ENCODE results near the gene UGT1A8. TPM values are rescaled to one million over a fixed set of nuclear protein-coding genes. Genes with fewer than 3 reads are reported as not detected.

Gene UGT1A8
- total and polyA plus RNA-seq, 2 of the 4 experiments (the other 2 are of a cell fraction): not detected

GRCh38 chr2:233814056-233814835 lies 196.8 kb downstream of the UGT1A8 start:
- Histone ChIP-seq H2BK20ac (ENCODE audit: low read depth, low read length) (no peak overlapping the region), H3K27ac (ENCODE audit: insufficient read depth, low read length) (no peak overlapping the region), H2BK15ac (ENCODE audit: low read depth, low read length) (no peak overlapping the region), H3K27me3 (ENCODE audit: control insufficient read depth, insufficient read depth, low read length) (peaks cover 8% of the 10 kb centered on the region), H3K14ac (replicated peaks; ENCODE audit: low read depth, low read length) (no peak overlapping the region), H3K56ac (ENCODE audit: extremely low read depth, insufficient read depth, low read length) (no peak overlapping the region), H2BK120ac (ENCODE audit: low read depth, low read length) (no peak overlapping the region), H4K8ac (ENCODE audit: low read depth in 2 of 2, low read length in 2 of 2) (no peak overlapping the region), H3K4me3 (ENCODE audit: insufficient read depth, low read depth, low read length) (no peak overlapping the region), H3K36me3 (ENCODE audit: control insufficient read depth, insufficient read depth, low read length) (no peaks in the 10 kb centered on the region), H3K4me2 (ENCODE audit: low read depth, low read length) (no peak overlapping the region), H2AK9ac (replicated peaks; ENCODE audit: low read depth, low read length, poor library complexity) (no peak overlapping the region), H2AK5ac (ENCODE audit: low read depth, low read length) (no peak overlapping the region), H3K18ac (ENCODE audit: low read depth, low read length) (no peak overlapping the region), H2AFZ (replicated peaks; ENCODE audit: low read length, poor library complexity) (no peak overlapping the region), H3K4ac (ENCODE audit: low read depth, low read length) (no peak overlapping the region), H4K20me1 (ENCODE audit: insufficient read depth, low read length) (no peaks in the 10 kb centered on the region), H3K4me1 (ENCODE audit: control insufficient read depth, insufficient read depth, low read length) (no peaks in the 10 kb centered on the region), H3K23ac (ENCODE audit: low read depth, low read length) (no peak overlapping the region), H3K9ac (ENCODE audit: low read depth, low read length) (no peak overlapping the region), H3K9me3 (ENCODE audit: control insufficient read depth, insufficient read depth, low read length) (no peaks in the 10 kb centered on the region), H4K91ac (ENCODE audit: insufficient read depth, low read depth, low read length) (no peak overlapping the region), H4K5ac (ENCODE audit: low read depth, low read length) (no peak overlapping the region), H3K9me1 (ENCODE audit: insufficient read depth, low read length) (no peaks in the 10 kb centered on the region), H2BK5ac (ENCODE audit: low read depth, low read length, poor library complexity, severe bottlenecking) (no peak overlapping the region), H3K79me1 (ENCODE audit: low read depth in 1 of 2, low read length in 2 of 2) (no peaks in the 10 kb centered on the region)
- in situ Hi-C loops (cut with MboI; ENCODE audit: low sequenced_read_pairs) (no loop called here), dilution Hi-C loops (cut with HindIII; ENCODE audit: low sequenced_read_pairs, unreplicated experiment) (no loop called here), intact Hi-C loops (cut with micrococcal nuclease) (no loop called here)
- no TSS peak for BruUV-seq (replicated peaks)
- CTCF ChIA-PET: no interaction called here
- no peak for TF ChIP-seq CTCF (conservative IDR thresholded peaks at IDR 0.05; ENCODE audit: low read depth, low read length)
- no peak for TF ChIP-seq NFE2L2 (IDR thresholded peaks at IDR 0.05; ENCODE audit: low read depth, low read length)
- no peak for TF ChIP-seq RAD21 (IDR thresholded peaks at IDR 0.05; ENCODE audit: low read length)
- TF ChIP-seq ELK1 (IDR thresholded peaks at IDR 0.05; ENCODE audit: borderline replicate concordance, low read depth, low read length): no peak
- no peak for TF ChIP-seq MXI1 (IDR thresholded peaks at IDR 0.05; ENCODE audit: borderline replicate concordance, low read depth, low read length)
- peak; percentile 84 for TF ChIP-seq USF2 (IDR thresholded peaks at IDR 0.05; ENCODE audit: low read depth, low read length)
- peak; percentile 5 for DNase-seq
- no CpG with 5 or more reads among the region's 2 CpGs for WGBS, 2 experiments (ENCODE audit: extremely low coverage in 2 of 2, insufficient read length in 1 of 2)
- POLR2A ChIA-PET (ENCODE audit: unreplicated experiment): no interaction called here
- no peak; the same call in 1 of the 2 replicates for ATAC-seq (ENCODE audit: low read depth)

Measured in IMR-90 (cell line).